Spleen (tissue), 7 donors: ENCODE results near the gene TUT7.

Experiments
- CTCF ChIP-seq, 11 experiments: fragments of 200-600 bp in 7 of 11; fragments of 450-650 bp in 4 of 11; sonication (generic) in 4 of 11; IDR thresholded peaks in 8 of 11; conservative IDR thresholded peaks in 3 of 11; 1 replicate in 7 of 11; 2 replicates in 4 of 11; pipeline versions ENCODE4 v1.4.0 to v1.8.0; 2016 to 2021; ENCODE audit warnings: antibody characterized with exemption in 11 of 11, inconsistent platforms in 4 of 11, mild to moderate bottlenecking in 1 of 11
- POLR2A ChIP-seq, 3 donors: fragments of 450-650 bp; IDR thresholded peaks; one replicate each; pipeline ENCODE4 v1.5.1; 2017; ENCODE audit warnings: antibody characterized with exemption in 3 of 3, mild to moderate bottlenecking in 1 of 3
- donor health status: DM: no; HTN: no; CAD: no; lungs with moderate emphysema.
- donor health status: DM: no; HTN: no; CAD: no.
- donor health status: DM: no; HTN: no; CAD: no.

GRCh38 chr9:86340356-86341006, 13.7 kb downstream of the TUT7 start:
- TF ChIP-seq POLR2A (IDR thresholded peaks at IDR 0.05) (no peak), CTCF (IDR thresholded peaks at IDR 0.05 in 8 of 11, conservative IDR thresholded peaks at IDR 0.05 in 3 of 11) (no peak)
